Measurements from ENCODE around the gene KRTAP12-4.

The KRTAP12-4 gene

DNA sequence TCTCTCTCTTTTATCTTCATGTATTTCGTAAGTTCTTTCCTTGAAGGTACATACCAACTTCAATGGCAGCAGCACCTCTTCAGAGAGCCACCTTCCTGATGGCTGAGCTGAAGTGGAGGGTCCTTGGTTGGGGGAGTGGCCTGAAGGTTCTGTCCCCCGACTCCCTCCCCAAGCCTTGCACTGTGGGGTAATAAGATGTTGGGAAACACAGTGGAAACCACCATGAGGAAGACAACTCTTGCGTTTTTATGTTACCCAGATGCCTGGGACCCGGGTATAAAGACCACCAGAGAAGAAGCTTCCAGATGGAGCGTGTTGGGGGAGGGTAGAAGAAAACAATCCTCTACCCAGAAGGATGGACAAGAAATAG lies 4.1 kb upstream of the KRTAP12-4 start:
- no peak for TF ChIP-seq ZNF8 (CRISPR knock-in tag; IDR thresholded peaks at IDR 0.05)
- no peak for TF ChIP-seq RARB (CRISPR knock-in tag; IDR thresholded peaks at IDR 0.05)
- ATAC-seq = no peak

DNA sequence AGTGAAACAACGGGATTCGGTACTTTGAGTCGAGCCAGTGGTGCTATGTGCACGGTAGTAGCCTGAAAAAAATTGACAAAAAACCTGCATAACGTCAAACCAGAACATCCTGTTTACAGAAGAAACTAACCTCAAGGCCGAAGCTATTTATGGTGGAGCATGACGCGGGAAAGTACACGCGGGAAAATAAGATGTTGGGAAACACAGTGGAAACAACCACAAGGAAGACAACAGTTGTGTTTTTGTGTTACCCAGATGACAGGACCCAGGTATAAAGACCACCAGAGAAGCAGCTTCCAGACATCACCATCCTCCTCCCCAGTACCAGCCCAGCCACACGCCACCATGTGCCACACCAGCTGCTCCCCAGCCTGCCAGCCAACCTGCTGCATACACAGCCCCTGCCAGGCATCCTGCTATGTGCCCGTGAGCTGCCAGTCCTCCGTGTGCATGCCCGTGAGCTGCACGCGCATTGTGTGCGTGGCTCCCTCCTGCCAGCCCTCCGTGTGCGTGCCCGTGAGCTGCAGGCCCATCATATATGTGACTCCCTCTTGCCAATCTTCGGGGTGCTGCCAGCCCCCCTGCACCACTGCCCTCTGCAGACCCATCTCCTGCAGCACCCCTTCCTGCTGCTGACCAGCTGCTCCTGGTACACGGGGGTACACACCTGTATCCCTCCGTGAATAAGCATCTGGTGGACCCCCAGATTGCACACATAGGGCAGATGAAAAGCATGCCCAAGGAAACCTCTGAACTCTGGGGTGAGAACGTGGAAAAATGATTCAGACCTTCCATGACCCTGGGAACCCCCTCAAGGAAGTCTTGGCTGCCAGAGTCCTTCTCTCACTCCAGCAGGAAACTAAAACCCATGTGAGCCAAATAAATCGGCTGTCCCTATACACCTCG lies 3.4 kb upstream of the KRTAP12-4 start, which contains the start of gene KRTAP12-3:
Gene KRTAP12-3, plus strand, starts transcription at position 298 of the 906 bp plus-strand sequence. Its CDS starts 48 bp downstream, at position 346.
- no peak for ATAC-seq
- TF ChIP-seq ZNF70 (CRISPR knock-in tag; IDR thresholded peaks at IDR 0.05) (no peak), OSR1 (CRISPR knock-in tag; IDR thresholded peaks at IDR 0.05) (no peak), ZNF8 (CRISPR knock-in tag; IDR thresholded peaks at IDR 0.05) (no peak), SNAI2 (CRISPR knock-in tag; IDR thresholded peaks at IDR 0.05) (no peak), ESRRG (CRISPR knock-in tag; IDR thresholded peaks at IDR 0.05) (no peak), ZFP30 (CRISPR knock-in tag; IDR thresholded peaks at IDR 0.05) (no peak), CSDC2 (CRISPR knock-in tag; IDR thresholded peaks at IDR 0.05) (no peak), PPARA (CRISPR knock-in tag; IDR thresholded peaks at IDR 0.05; ENCODE audit: borderline replicate concordance) (no peak), ISL1 (CRISPR knock-in tag; IDR thresholded peaks at IDR 0.05) (no peak), ARNTL (CRISPR knock-in tag; IDR thresholded peaks at IDR 0.05; ENCODE audit: borderline replicate concordance, low read depth) (no peak), ZC3H10 (CRISPR knock-in tag; IDR thresholded peaks at IDR 0.05) (no peak)
- TF ChIP-seq, protein P1, sequence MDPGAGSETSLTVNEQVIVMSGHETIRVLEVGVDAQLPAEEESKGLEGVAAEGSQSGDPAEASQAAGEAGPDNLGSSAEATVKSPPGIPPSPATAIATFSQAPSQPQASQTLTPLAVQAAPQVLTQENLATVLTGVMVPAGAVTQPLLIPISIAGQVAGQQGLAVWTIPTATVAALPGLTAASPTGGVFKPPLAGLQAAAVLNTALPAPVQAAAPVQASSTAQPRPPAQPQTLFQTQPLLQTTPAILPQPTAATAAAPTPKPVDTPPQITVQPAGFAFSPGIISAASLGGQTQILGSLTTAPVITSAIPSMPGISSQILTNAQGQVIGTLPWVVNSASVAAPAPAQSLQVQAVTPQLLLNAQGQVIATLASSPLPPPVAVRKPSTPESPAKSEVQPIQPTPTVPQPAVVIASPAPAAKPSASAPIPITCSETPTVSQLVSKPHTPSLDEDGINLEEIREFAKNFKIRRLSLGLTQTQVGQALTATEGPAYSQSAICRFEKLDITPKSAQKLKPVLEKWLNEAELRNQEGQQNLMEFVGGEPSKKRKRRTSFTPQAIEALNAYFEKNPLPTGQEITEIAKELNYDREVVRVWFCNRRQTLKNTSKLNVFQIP (CRISPR knock-in tag; IDR thresholded peaks at IDR 0.05; ENCODE audit: borderline replicate concordance, low read depth) = no peak
- TF ChIP-seq, protein P2, sequence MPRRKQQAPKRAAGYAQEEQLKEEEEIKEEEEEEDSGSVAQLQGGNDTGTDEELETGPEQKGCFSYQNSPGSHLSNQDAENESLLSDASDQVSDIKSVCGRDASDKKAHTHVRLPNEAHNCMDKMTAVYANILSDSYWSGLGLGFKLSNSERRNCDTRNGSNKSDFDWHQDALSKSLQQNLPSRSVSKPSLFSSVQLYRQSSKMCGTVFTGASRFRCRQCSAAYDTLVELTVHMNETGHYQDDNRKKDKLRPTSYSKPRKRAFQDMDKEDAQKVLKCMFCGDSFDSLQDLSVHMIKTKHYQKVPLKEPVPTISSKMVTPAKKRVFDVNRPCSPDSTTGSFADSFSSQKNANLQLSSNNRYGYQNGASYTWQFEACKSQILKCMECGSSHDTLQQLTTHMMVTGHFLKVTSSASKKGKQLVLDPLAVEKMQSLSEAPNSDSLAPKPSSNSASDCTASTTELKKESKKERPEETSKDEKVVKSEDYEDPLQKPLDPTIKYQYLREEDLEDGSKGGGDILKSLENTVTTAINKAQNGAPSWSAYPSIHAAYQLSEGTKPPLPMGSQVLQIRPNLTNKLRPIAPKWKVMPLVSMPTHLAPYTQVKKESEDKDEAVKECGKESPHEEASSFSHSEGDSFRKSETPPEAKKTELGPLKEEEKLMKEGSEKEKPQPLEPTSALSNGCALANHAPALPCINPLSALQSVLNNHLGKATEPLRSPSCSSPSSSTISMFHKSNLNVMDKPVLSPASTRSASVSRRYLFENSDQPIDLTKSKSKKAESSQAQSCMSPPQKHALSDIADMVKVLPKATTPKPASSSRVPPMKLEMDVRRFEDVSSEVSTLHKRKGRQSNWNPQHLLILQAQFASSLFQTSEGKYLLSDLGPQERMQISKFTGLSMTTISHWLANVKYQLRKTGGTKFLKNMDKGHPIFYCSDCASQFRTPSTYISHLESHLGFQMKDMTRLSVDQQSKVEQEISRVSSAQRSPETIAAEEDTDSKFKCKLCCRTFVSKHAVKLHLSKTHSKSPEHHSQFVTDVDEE (CRISPR knock-in tag; IDR thresholded peaks at IDR 0.05) = no peak
- TF ChIP-seq, protein P3, sequence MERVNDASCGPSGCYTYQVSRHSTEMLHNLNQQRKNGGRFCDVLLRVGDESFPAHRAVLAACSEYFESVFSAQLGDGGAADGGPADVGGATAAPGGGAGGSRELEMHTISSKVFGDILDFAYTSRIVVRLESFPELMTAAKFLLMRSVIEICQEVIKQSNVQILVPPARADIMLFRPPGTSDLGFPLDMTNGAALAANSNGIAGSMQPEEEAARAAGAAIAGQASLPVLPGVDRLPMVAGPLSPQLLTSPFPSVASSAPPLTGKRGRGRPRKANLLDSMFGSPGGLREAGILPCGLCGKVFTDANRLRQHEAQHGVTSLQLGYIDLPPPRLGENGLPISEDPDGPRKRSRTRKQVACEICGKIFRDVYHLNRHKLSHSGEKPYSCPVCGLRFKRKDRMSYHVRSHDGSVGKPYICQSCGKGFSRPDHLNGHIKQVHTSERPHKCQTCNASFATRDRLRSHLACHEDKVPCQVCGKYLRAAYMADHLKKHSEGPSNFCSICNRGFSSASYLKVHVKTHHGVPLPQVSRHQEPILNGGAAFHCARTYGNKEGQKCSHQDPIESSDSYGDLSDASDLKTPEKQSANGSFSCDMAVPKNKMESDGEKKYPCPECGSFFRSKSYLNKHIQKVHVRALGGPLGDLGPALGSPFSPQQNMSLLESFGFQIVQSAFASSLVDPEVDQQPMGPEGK (CRISPR knock-in tag; IDR thresholded peaks at IDR 0.05; ENCODE audit: borderline replicate concordance) = no peak

DNA sequence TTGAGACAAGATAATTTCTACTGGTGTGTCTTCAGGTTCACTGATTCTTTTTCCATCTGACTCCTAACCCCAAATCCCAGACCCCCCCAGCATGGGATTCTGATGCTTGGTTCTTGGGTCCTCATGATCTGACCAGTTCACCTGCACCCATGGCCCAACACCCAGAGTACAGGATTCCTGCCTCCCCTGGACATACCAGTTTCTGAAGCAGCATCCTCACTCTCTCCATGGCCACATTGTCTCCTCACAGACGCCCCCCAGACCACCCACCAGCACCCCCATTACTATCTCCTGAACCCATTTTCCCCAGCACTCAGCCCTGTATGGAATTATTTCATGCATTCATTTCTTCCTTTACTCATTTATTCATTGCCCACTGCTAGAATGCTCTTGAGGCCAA lies 2.4 kb upstream of the KRTAP12-4 start:
- ATAC-seq = no peak
- TF ChIP-seq, protein P2 (CRISPR knock-in tag; IDR thresholded peaks at IDR 0.05) = no peak
- no peak for TF ChIP-seq ISL1 (CRISPR knock-in tag; IDR thresholded peaks at IDR 0.05)
- TF ChIP-seq, protein P1 (CRISPR knock-in tag; IDR thresholded peaks at IDR 0.05; ENCODE audit: borderline replicate concordance, low read depth) = no peak
- TF ChIP-seq PPARA (CRISPR knock-in tag; IDR thresholded peaks at IDR 0.05; ENCODE audit: borderline replicate concordance) = no peak
- no peak for TF ChIP-seq ZC3H10 (CRISPR knock-in tag; IDR thresholded peaks at IDR 0.05)
- TF ChIP-seq, protein P3 (CRISPR knock-in tag; IDR thresholded peaks at IDR 0.05; ENCODE audit: borderline replicate concordance) = no peak
- TF ChIP-seq ZFP3 (CRISPR knock-in tag; IDR thresholded peaks at IDR 0.05) = no peak
- no peak for TF ChIP-seq ZNF70 (CRISPR knock-in tag; IDR thresholded peaks at IDR 0.05)
- no peak for TF ChIP-seq ZNF565 (CRISPR knock-in tag; conservative IDR thresholded peaks at IDR 0.05; ENCODE audit: low read depth)
- TF ChIP-seq RARB (CRISPR knock-in tag; IDR thresholded peaks at IDR 0.05) = no peak
- TF ChIP-seq ZNF8 (CRISPR knock-in tag; IDR thresholded peaks at IDR 0.05) = no peak
- no peak for TF ChIP-seq TCF4 (CRISPR knock-in tag; IDR thresholded peaks at IDR 0.05; ENCODE audit: borderline replicate concordance)
- TF ChIP-seq TOX (CRISPR knock-in tag; IDR thresholded peaks at IDR 0.05; ENCODE audit: borderline replicate concordance) = no peak
- no peak for TF ChIP-seq CSDC2 (CRISPR knock-in tag; IDR thresholded peaks at IDR 0.05)
- TF ChIP-seq GLIS3 (CRISPR knock-in tag; IDR thresholded peaks at IDR 0.05) = no peak
- TF ChIP-seq SNAI2 (CRISPR knock-in tag; IDR thresholded peaks at IDR 0.05) = no peak
